ENCODE measurements around the gene DYNLT1.

DNA sequence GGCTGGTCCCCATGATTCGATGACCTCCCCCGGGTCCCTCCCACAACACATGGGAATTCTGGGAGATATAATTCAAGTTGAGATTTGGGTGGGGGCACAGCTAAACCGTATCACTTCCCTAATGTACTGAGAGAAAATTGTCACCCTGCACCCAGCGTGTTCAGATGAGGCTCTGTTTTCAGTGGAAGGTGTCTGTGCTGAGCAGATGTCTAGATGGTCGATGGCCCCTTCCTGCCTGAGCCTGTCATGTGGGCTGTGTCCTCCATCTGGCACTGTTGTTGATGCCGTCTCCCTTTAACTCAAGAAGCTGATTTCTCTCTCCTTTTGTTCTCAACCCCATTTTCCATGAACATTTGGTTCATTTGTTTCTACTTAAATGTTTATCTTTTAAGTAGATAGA lies 47.7 kb downstream of the DYNLT1 start:
- TF ChIP-seq, protein P1, sequence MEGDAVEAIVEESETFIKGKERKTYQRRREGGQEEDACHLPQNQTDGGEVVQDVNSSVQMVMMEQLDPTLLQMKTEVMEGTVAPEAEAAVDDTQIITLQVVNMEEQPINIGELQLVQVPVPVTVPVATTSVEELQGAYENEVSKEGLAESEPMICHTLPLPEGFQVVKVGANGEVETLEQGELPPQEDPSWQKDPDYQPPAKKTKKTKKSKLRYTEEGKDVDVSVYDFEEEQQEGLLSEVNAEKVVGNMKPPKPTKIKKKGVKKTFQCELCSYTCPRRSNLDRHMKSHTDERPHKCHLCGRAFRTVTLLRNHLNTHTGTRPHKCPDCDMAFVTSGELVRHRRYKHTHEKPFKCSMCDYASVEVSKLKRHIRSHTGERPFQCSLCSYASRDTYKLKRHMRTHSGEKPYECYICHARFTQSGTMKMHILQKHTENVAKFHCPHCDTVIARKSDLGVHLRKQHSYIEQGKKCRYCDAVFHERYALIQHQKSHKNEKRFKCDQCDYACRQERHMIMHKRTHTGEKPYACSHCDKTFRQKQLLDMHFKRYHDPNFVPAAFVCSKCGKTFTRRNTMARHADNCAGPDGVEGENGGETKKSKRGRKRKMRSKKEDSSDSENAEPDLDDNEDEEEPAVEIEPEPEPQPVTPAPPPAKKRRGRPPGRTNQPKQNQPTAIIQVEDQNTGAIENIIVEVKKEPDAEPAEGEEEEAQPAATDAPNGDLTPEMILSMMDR (IDR thresholded peaks at IDR 0.05), result no peak
- TF ChIP-seq POLR2A (IDR thresholded peaks at IDR 0.05), result no peak
- no peak for TF ChIP-seq EP300 (IDR thresholded peaks at IDR 0.05)
